ENCODE measurements around the gene ZNF827.

ZNF827 gene

GRCh38 chr4:145934434-145935047 is 4.1 kb downstream of the ZNF827 start:
- DNase-seq (ENCODE audit: low read depth in 2 of 2, low spot score in 1 of 2) = no peak

- DNase-seq (ENCODE audit: low read depth in 2 of 2, low spot score in 1 of 2) = no peak
Observed at GRCh38 chr4:145933134-145933533, 5.5 kb downstream of the ZNF827 start.

- DNase-seq (ENCODE audit: low read depth in 2 of 2, low spot score in 1 of 2) = no peak
Observed at GRCh38 chr4:145931403-145931802, 7.2 kb downstream of the ZNF827 start.

- DNase-seq (ENCODE audit: low read depth in 2 of 2, low spot score in 1 of 2) = no peak
Observed at GRCh38 chr4:145930592-145930991, 8.0 kb downstream of the ZNF827 start.

- no peak for DNase-seq (ENCODE audit: low read depth in 2 of 2, low spot score in 1 of 2)
Observed at GRCh38 chr4:145929415-145930178, 9.0 kb downstream of the ZNF827 start.

GRCh38 chr4:145928748-145929147 is 9.9 kb downstream of the ZNF827 start:
- no peak for DNase-seq (ENCODE audit: low read depth in 2 of 2, low spot score in 1 of 2)

GRCh38 chr4:145927030-145927429 is 11.6 kb downstream of the ZNF827 start:
- no peak for DNase-seq (ENCODE audit: low read depth in 2 of 2, low spot score in 1 of 2)

- DNase-seq (ENCODE audit: low read depth in 2 of 2, low spot score in 1 of 2) = no peak
Observed at GRCh38 chr4:145921231-145921630, 17.4 kb downstream of the ZNF827 start.

GRCh38 chr4:145920205-145920604 is 18.4 kb downstream of the ZNF827 start:
- DNase-seq (ENCODE audit: low read depth in 2 of 2, low spot score in 1 of 2) = no peak

- no peak for DNase-seq (ENCODE audit: low read depth in 2 of 2, low spot score in 1 of 2)
Observed at GRCh38 chr4:145912376-145912775, 26.2 kb downstream of the ZNF827 start.

- DNase-seq (ENCODE audit: low read depth in 2 of 2, low spot score in 1 of 2) = no peak
Observed at GRCh38 chr4:145909773-145910172, 28.9 kb downstream of the ZNF827 start.

- no peak for DNase-seq (ENCODE audit: low read depth in 2 of 2, low spot score in 1 of 2)
Observed at GRCh38 chr4:145909281-145909715, 29.3 kb downstream of the ZNF827 start.

- DNase-seq (ENCODE audit: low read depth in 2 of 2, low spot score in 1 of 2) = no peak
Observed at GRCh38 chr4:145907812-145908211, 30.8 kb downstream of the ZNF827 start.

- no peak for DNase-seq (ENCODE audit: low read depth in 2 of 2, low spot score in 1 of 2)
Observed at GRCh38 chr4:145907390-145907789, 31.2 kb downstream of the ZNF827 start.

- DNase-seq (ENCODE audit: low read depth in 2 of 2, low spot score in 1 of 2) = no peak
Observed at GRCh38 chr4:145904413-145905177, 34.0 kb downstream of the ZNF827 start.

- no peak for DNase-seq (ENCODE audit: low read depth in 2 of 2, low spot score in 1 of 2)
Observed at GRCh38 chr4:145902522-145902921, 36.1 kb downstream of the ZNF827 start.

- no peak for DNase-seq (ENCODE audit: low read depth in 2 of 2, low spot score in 1 of 2)
Observed at GRCh38 chr4:145899886-145900460, 38.6 kb downstream of the ZNF827 start.

GRCh38 chr4:145898926-145899531 is 39.6 kb downstream of the ZNF827 start:
- DNase-seq (ENCODE audit: low read depth in 2 of 2, low spot score in 1 of 2) = no peak

- DNase-seq (ENCODE audit: low read depth in 2 of 2, low spot score in 1 of 2) = no peak
Observed at GRCh38 chr4:145898466-145898865, 40.2 kb downstream of the ZNF827 start.

GRCh38 chr4:145895056-145895455 is 43.6 kb downstream of the ZNF827 start:
- no peak for DNase-seq (ENCODE audit: low read depth in 2 of 2, low spot score in 1 of 2)

- DNase-seq (ENCODE audit: low read depth in 2 of 2, low spot score in 1 of 2) = no peak
Observed at GRCh38 chr4:145891958-145892357, 46.7 kb downstream of the ZNF827 start.
